SK-N-SH treated with all-trans-retinoic acid at 6 μM for 48 hours (cell line): ENCODE data around the gene ABCC12.

Source experiments
- ATAC-seq: fragments of 200-7000 bp; cut with Tn5 transposase; 3 replicates; pipeline ENCODE4 v1.9.1; 2020; ENCODE audit warnings: mild to moderate bottlenecking, moderate library complexity
- BACH2 ChIP-seq: fragments of 250-450 bp; sonication (Bioruptor Pico); IDR thresholded peaks from 2 replicates; pipeline ENCODE4 v1.9.0; 2021; ENCODE audit warnings: mild to moderate bottlenecking, borderline replicate concordance
- CSDC2 ChIP-seq: fragments of 250-450 bp; sonication (Bioruptor Pico); IDR thresholded peaks from 2 replicates; pipeline ENCODE4 v1.5.0; 2020; ENCODE audit warnings: mild to moderate bottlenecking, moderate library complexity
- ESRRG ChIP-seq: fragments of 250-450 bp; sonication (Bioruptor Pico); IDR thresholded peaks from 2 replicates; pipeline ENCODE4 v1.6.1; 2021; ENCODE audit warnings: mild to moderate bottlenecking
- GLIS3 ChIP-seq: fragments of 250-450 bp; sonication (Bioruptor Pico); IDR thresholded peaks from 2 replicates; pipeline ENCODE4 v1.5.0; 2020; ENCODE audit warnings: mild to moderate bottlenecking, moderate library complexity
- ISL1 ChIP-seq: fragments of 250-450 bp; sonication (Bioruptor Pico); IDR thresholded peaks from 2 replicates; pipeline ENCODE4 v2.1.2; 2022; ENCODE audit warnings: mild to moderate bottlenecking, moderate library complexity
- OSR1 ChIP-seq: fragments of 250-450 bp; sonication (Bioruptor Pico); IDR thresholded peaks from 2 replicates; pipeline ENCODE4 v1.8.0; 2022; ENCODE audit warnings: moderate library complexity, mild to moderate bottlenecking, inconsistent platforms
- PPARA ChIP-seq: fragments of 250-450 bp; sonication (Bioruptor Pico); IDR thresholded peaks from 2 replicates; pipeline ENCODE4 v1.5.0; 2020; ENCODE audit warnings: mild to moderate bottlenecking, borderline replicate concordance
- SNAI2 ChIP-seq: fragments of 250-450 bp; sonication (Bioruptor Pico); IDR thresholded peaks from 2 replicates; pipeline ENCODE4 v1.5.0; 2020; ENCODE audit warnings: mild to moderate bottlenecking, moderate library complexity
- ZFP3 ChIP-seq: fragments of 250-450 bp; sonication (Bioruptor Pico); IDR thresholded peaks from 2 replicates; pipeline ENCODE4 v1.5.0; 2020; ENCODE audit warnings: mild to moderate bottlenecking, moderate library complexity
- ZFP30 ChIP-seq: fragments of 450-650 bp; formaldehyde crosslinking; IDR thresholded peaks from 2 replicates; pipeline ENCODE4 v1.5.0; 2022; ENCODE audit warnings: mild to moderate bottlenecking, moderate library complexity
- ZNF8 ChIP-seq: fragments of 450-650 bp; formaldehyde crosslinking; IDR thresholded peaks from 2 replicates; pipeline ENCODE4 v1.5.0; 2020; ENCODE audit warnings: mild to moderate bottlenecking, moderate library complexity
- TF ChIP-seq, protein P1 (sequence below): fragments of 250-450 bp; sonication (Bioruptor Pico); IDR thresholded peaks from 2 replicates; pipeline ENCODE4 v1.8.0; 2020; ENCODE audit warnings: mild to moderate bottlenecking, moderate library complexity, borderline replicate concordance
- TF ChIP-seq, protein P2 (sequence below): fragments of 250-450 bp; sonication (Bioruptor Pico); IDR thresholded peaks from 2 replicates; pipeline ENCODE4 v1.8.0; 2021; ENCODE audit warnings: low read depth, mild to moderate bottlenecking, moderate library complexity, borderline replicate concordance
- TF ChIP-seq, protein P3 (sequence below): fragments of 250-450 bp; sonication (Bioruptor Pico); IDR thresholded peaks from 2 replicates; pipeline ENCODE4 v1.5.0; 2020; ENCODE audit warnings: mild to moderate bottlenecking, moderate library complexity
- TF ChIP-seq, protein P4 (sequence below): fragments of 250-450 bp; sonication (Bioruptor Pico); IDR thresholded peaks from 2 replicates; pipeline ENCODE4 v1.5.1; 2021; ENCODE audit warnings: mild to moderate bottlenecking, moderate library complexity
- TF ChIP-seq, protein P5 (sequence below): fragments of 250-450 bp; sonication (Bioruptor Pico); IDR thresholded peaks from 2 replicates; pipeline ENCODE4 v1.5.1; 2020; ENCODE audit warnings: low read depth, mild to moderate bottlenecking, moderate library complexity

ABCC12 gene

DNA sequence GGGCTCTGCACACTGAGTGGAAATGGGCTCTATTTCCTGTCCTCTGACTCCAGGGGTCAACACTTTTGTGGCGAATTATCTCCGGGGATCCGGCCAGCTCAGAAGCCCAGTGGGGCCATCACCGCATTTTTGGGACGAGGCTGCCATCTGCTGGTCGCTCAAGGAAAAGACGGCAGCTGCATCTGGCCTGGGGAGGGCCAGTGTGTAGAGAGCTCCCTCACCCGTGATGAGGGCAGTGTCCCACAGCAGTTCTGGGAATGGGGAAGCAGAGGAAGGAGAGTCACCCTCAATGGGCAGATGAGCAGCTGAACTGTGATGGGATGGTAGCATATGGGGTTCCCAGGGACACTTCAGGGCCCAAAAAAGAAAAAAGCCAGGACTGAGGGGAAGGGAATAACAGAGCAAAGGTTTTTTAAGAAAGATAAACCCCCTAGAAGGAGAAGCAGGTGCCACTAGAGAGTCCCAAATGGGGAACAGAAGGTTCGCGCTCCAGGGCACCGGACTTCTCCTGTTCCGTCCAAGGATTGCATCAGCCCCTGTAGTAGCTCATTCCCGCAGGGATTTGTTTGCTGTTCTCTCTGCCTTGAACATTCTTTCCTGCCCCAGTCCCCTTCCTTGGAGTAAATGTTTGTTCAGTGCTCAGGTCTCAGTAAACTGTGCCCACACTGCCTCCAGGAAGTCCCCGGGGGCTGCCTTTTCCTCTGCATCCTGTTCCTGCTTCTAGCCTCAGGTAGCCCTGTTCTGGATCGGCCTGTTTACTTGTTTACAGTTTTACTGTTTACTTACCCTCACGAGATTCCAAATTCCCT, 9.3 kb upstream of the ABCC12 start:
- no peak for TF ChIP-seq PPARA (CRISPR knock-in tag)
- TF ChIP-seq, protein P1, sequence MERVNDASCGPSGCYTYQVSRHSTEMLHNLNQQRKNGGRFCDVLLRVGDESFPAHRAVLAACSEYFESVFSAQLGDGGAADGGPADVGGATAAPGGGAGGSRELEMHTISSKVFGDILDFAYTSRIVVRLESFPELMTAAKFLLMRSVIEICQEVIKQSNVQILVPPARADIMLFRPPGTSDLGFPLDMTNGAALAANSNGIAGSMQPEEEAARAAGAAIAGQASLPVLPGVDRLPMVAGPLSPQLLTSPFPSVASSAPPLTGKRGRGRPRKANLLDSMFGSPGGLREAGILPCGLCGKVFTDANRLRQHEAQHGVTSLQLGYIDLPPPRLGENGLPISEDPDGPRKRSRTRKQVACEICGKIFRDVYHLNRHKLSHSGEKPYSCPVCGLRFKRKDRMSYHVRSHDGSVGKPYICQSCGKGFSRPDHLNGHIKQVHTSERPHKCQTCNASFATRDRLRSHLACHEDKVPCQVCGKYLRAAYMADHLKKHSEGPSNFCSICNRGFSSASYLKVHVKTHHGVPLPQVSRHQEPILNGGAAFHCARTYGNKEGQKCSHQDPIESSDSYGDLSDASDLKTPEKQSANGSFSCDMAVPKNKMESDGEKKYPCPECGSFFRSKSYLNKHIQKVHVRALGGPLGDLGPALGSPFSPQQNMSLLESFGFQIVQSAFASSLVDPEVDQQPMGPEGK: peak; percentile 29; the same call in 1 of the 2 replicates
- ATAC-seq: peak; percentile 99

DNA sequence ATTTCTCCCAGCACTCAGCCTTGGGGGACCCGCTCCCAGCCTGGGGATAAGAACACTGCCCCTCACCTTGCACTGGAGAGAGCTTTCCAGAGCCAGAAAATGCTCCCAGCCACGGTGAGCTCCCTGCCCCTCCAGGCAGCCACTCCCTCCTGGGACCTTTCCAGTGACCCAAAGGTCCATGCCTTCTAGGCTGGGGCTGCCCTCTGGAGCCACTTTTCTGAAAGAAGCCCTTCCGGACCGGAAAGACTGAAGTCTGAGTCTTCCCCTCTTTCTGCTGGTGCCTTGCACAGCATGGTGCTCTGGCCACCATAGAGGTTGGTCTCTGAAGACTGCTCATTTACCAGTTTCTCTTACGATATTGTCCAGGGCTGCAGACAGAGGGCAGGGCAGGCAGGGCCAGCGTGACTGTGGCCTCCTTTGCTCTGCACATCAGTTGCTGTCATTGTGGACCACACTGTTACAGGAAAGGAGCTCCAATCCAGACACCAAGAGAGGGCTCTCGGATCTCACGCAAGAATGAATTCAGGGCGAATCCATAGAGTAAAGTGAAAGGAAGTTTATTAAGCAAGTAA, 7.1 kb upstream of the ABCC12 start:
- TF ChIP-seq SNAI2 (no peak), CSDC2 (CRISPR knock-in tag) (no peak), ZFP3 (CRISPR knock-in tag) (no peak), ISL1 (CRISPR knock-in tag) (no peak), BACH2 (CRISPR knock-in tag) (no peak), PPARA (CRISPR knock-in tag) (no peak), ESRRG (CRISPR knock-in tag) (no peak), ZNF8 (CRISPR knock-in tag) (no peak)
- TF ChIP-seq, protein P2, sequence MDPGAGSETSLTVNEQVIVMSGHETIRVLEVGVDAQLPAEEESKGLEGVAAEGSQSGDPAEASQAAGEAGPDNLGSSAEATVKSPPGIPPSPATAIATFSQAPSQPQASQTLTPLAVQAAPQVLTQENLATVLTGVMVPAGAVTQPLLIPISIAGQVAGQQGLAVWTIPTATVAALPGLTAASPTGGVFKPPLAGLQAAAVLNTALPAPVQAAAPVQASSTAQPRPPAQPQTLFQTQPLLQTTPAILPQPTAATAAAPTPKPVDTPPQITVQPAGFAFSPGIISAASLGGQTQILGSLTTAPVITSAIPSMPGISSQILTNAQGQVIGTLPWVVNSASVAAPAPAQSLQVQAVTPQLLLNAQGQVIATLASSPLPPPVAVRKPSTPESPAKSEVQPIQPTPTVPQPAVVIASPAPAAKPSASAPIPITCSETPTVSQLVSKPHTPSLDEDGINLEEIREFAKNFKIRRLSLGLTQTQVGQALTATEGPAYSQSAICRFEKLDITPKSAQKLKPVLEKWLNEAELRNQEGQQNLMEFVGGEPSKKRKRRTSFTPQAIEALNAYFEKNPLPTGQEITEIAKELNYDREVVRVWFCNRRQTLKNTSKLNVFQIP (CRISPR knock-in tag): no peak
- TF ChIP-seq, protein P3, sequence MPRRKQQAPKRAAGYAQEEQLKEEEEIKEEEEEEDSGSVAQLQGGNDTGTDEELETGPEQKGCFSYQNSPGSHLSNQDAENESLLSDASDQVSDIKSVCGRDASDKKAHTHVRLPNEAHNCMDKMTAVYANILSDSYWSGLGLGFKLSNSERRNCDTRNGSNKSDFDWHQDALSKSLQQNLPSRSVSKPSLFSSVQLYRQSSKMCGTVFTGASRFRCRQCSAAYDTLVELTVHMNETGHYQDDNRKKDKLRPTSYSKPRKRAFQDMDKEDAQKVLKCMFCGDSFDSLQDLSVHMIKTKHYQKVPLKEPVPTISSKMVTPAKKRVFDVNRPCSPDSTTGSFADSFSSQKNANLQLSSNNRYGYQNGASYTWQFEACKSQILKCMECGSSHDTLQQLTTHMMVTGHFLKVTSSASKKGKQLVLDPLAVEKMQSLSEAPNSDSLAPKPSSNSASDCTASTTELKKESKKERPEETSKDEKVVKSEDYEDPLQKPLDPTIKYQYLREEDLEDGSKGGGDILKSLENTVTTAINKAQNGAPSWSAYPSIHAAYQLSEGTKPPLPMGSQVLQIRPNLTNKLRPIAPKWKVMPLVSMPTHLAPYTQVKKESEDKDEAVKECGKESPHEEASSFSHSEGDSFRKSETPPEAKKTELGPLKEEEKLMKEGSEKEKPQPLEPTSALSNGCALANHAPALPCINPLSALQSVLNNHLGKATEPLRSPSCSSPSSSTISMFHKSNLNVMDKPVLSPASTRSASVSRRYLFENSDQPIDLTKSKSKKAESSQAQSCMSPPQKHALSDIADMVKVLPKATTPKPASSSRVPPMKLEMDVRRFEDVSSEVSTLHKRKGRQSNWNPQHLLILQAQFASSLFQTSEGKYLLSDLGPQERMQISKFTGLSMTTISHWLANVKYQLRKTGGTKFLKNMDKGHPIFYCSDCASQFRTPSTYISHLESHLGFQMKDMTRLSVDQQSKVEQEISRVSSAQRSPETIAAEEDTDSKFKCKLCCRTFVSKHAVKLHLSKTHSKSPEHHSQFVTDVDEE (CRISPR knock-in tag): no peak
- no peak for ATAC-seq

DNA sequence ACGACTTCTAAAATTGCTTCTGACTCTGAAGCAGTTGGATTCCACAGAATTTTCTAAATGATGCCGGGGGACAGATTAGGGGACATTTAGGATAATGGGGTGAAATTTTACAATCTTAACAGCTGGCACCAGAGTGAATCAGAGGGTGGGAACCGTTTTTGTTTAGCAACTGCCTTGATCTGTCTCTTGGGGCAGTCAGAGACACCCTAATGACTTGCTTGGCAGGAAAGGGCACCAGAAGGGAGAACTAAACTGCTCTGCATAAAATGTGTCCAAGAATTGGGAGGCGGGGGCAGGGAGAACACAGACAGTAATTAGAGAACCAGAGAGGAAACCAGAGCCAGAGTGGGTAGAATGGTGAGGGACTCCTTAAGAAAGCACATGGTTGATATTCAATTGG, 6.1 kb upstream of the ABCC12 start:
- no peak for TF ChIP-seq ZFP3 (CRISPR knock-in tag)
- TF ChIP-seq, protein P4, sequence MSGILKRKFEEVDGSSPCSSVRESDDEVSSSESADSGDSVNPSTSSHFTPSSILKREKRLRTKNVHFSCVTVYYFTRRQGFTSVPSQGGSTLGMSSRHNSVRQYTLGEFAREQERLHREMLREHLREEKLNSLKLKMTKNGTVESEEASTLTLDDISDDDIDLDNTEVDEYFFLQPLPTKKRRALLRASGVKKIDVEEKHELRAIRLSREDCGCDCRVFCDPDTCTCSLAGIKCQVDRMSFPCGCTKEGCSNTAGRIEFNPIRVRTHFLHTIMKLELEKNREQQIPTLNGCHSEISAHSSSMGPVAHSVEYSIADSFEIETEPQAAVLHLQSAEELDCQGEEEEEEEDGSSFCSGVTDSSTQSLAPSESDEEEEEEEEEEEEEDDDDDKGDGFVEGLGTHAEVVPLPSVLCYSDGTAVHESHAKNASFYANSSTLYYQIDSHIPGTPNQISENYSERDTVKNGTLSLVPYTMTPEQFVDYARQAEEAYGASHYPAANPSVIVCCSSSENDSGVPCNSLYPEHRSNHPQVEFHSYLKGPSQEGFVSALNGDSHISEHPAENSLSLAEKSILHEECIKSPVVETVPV (CRISPR knock-in tag): no peak
- TF ChIP-seq, protein P3 (CRISPR knock-in tag): no peak
- TF ChIP-seq PPARA (CRISPR knock-in tag): no peak
- TF ChIP-seq ZNF8 (CRISPR knock-in tag): no peak
- no peak for TF ChIP-seq CSDC2 (CRISPR knock-in tag)
- no peak for TF ChIP-seq OSR1
- TF ChIP-seq ZFP30 (CRISPR knock-in tag): no peak
- TF ChIP-seq, protein P5, sequence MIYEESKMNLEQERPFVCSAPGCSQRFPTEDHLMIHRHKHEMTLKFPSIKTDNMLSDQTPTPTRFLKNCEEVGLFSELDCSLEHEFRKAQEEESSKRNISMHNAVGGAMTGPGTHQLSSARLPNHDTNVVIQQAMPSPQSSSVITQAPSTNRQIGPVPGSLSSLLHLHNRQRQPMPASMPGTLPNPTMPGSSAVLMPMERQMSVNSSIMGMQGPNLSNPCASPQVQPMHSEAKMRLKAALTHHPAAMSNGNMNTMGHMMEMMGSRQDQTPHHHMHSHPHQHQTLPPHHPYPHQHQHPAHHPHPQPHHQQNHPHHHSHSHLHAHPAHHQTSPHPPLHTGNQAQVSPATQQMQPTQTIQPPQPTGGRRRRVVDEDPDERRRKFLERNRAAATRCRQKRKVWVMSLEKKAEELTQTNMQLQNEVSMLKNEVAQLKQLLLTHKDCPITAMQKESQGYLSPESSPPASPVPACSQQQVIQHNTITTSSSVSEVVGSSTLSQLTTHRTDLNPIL (CRISPR knock-in tag): no peak
- no peak for TF ChIP-seq ISL1 (CRISPR knock-in tag)
- no peak for TF ChIP-seq GLIS3 (CRISPR knock-in tag)

More for the DNA sequence above, 6.1 kb upstream of the ABCC12 start:
- ATAC-seq: no peak
